ENCODE results near the gene TMEM198.

The TMEM198 gene

GRCh38 chr2:219526320-219527075, 17.3 kb upstream of the TMEM198 start:
- DNase-seq, result no peak

GRCh38 chr2:219527076-219527394, 16.8 kb upstream of the TMEM198 start:
- no peak for DNase-seq

GRCh38 chr2:219527472-219527871, 16.4 kb upstream of the TMEM198 start:
- no peak for DNase-seq

GRCh38 chr2:219530048-219530963, 13.5 kb upstream of the TMEM198 start:
- DNase-seq, result peak; percentile 75 to 94

GRCh38 chr2:219531639-219532377, 12.0 kb upstream of the TMEM198 start:
- no peak for DNase-seq

- DNase-seq, result no peak
These were observed 11.5 kb upstream of the TMEM198 start for GRCh38 chr2:219532378-219532649.

- no peak for DNase-seq
These were observed 9.7 kb upstream of the TMEM198 start for GRCh38 chr2:219533930-219534661.

GRCh38 chr2:219536425-219536824, 7.4 kb upstream of the TMEM198 start:
- DNase-seq, result no peak

- no peak for DNase-seq
These were observed 6.9 kb upstream of the TMEM198 start for GRCh38 chr2:219536967-219537366.

- no peak for DNase-seq
These were observed 6.0 kb upstream of the TMEM198 start for GRCh38 chr2:219537657-219538488.

GRCh38 chr2:219538504-219538951, 5.3 kb upstream of the TMEM198 start:
- DNase-seq, result no peak

- no peak for DNase-seq
These were observed 4.7 kb upstream of the TMEM198 start for GRCh38 chr2:219538956-219539788.

GRCh38 chr2:219539926-219540678, 3.7 kb upstream of the TMEM198 start:
- DNase-seq, result no peak

GRCh38 chr2:219540784-219541504, 2.9 kb upstream of the TMEM198 start:
- DNase-seq, result no peak

GRCh38 chr2:219541611-219542180, 2.1 kb upstream of the TMEM198 start:
- DNase-seq, result peak; percentile 35 to 75

- no peak for DNase-seq
These were observed 765 bp upstream of the TMEM198 start for GRCh38 chr2:219542931-219543595.

- no peak for DNase-seq
These were observed 739 bp downstream of the TMEM198 start for GRCh38 chr2:219544567-219544966.

GRCh38 chr2:219545295-219545942, 1.6 kb downstream of the TMEM198 start:
- DNase-seq, result no peak
